ENCODE measurements around the gene PDE1A. TPM values are rescaled to one million over a fixed set of nuclear protein-coding genes. Genes with fewer than 3 reads are reported as not detected.

Gene PDE1A
- total RNA-seq, 6 experiments from 2014 or later = 0.58 to 2.2 (median 1.4) TPM

- Histone ChIP-seq H3K4me3 (no peak overlapping the region), H3K27ac (no peak overlapping the region), H3K27me3 (no peaks in the 10 kb centered on the region), H3K4me1 (no peaks in the 10 kb centered on the region), H3K36me3 (no peaks in the 10 kb centered on the region), H3K9me3 (no peaks in the 10 kb centered on the region)
- TF ChIP-seq CTCF (IDR thresholded peaks at IDR 0.05) (no peak), POLR2A (IDR thresholded peaks at IDR 0.05) (no peak)
- no peak for DNase-seq
- ATAC-seq = no peak
- intact Hi-C loops (cut with DNase I) = no loop called here
Observed at GRCh38 chr2:182210669-182211068, 216.2 kb downstream of the PDE1A start.

- H3K27me3 ChIP-seq = no peaks in the 10 kb centered on the region
- H3K4me1 ChIP-seq = no peaks in the 10 kb centered on the region
- no peak for DNase-seq
- no peak overlapping the region for H3K27ac ChIP-seq
- H3K36me3 ChIP-seq = no peaks in the 10 kb centered on the region
- TF ChIP-seq POLR2A (IDR thresholded peaks at IDR 0.05) (no peak), CTCF (IDR thresholded peaks at IDR 0.05) (no peak)
- H3K4me3 ChIP-seq = no peak overlapping the region
- WGBS (ENCODE audit: insufficient coverage, low coverage, low lambda C conversion rate, missing lambda C conversion rate) = 53% methylated on average over 3 of the region's 4 CpGs
- intact Hi-C loops (cut with DNase I) = no loop called here
- no peak for ATAC-seq
- H3K9me3 ChIP-seq = no peaks in the 10 kb centered on the region
Observed at GRCh38 chr2:182208421-182208820, 218.4 kb downstream of the PDE1A start.

- DNase-seq = no peak
- Histone ChIP-seq H3K9me3 (no peaks in the 10 kb centered on the region), H3K27me3 (no peaks in the 10 kb centered on the region), H3K4me3 (no peak overlapping the region), H3K27ac (no peak overlapping the region), H3K36me3 (no peaks in the 10 kb centered on the region), H3K4me1 (no peaks in the 10 kb centered on the region)
- WGBS (ENCODE audit: insufficient coverage, low coverage, low lambda C conversion rate, missing lambda C conversion rate) = 71% methylated on average over 5 of the region's 5 CpGs
- intact Hi-C loops (cut with DNase I) = no loop called here
- TF ChIP-seq POLR2A (IDR thresholded peaks at IDR 0.05) = no peak
- no peak for ATAC-seq
Observed at GRCh38 chr2:182207049-182207746, 219.6 kb downstream of the PDE1A start.

- intact Hi-C loops (cut with DNase I) = no loop called here
- Histone ChIP-seq H3K27me3 (no peaks in the 10 kb centered on the region), H3K4me1 (no peaks in the 10 kb centered on the region), H3K9me3 (no peaks in the 10 kb centered on the region), H3K36me3 (no peaks in the 10 kb centered on the region), H3K27ac (no peak overlapping the region), H3K4me3 (no peak overlapping the region)
- no peak for TF ChIP-seq CTCF (IDR thresholded peaks at IDR 0.05)
- TF ChIP-seq POLR2A (IDR thresholded peaks at IDR 0.05) = no peak
- no peak for ATAC-seq
- no peak for DNase-seq
Observed at GRCh38 chr2:182197529-182197928, 229.3 kb downstream of the PDE1A start.

GRCh38 chr2:182193291-182193690, 233.5 kb downstream of the PDE1A start:
- H3K27me3 ChIP-seq = no peaks in the 10 kb centered on the region
- ATAC-seq (no peak), DNase-seq (no peak)
- H3K9me3 ChIP-seq = no peaks in the 10 kb centered on the region
- H3K4me1 ChIP-seq = no peaks in the 10 kb centered on the region
- intact Hi-C loops (cut with DNase I) = no loop called here
- 82% methylated on average over 5 of the region's 5 CpGs for WGBS (ENCODE audit: insufficient coverage, low coverage, low lambda C conversion rate, missing lambda C conversion rate)
- TF ChIP-seq POLR2A (IDR thresholded peaks at IDR 0.05) (no peak), CTCF (IDR thresholded peaks at IDR 0.05) (no peak)
- no peak overlapping the region for H3K27ac ChIP-seq
- no peak overlapping the region for H3K4me3 ChIP-seq
- H3K36me3 ChIP-seq = no peaks in the 10 kb centered on the region

Data from right lobe of liver (tissue), 6 donors.